Mesothelial cell of epicardium (in vitro differentiated cells): Measurements from ENCODE around the gene VAPB. TPM values are rescaled to one million over a fixed set of nuclear protein-coding genes. Genes with fewer than 3 reads are reported as not detected.

Source experiments
- DNase-seq, 2 experiments: peaks; one replicate each; pipeline ENCODE4 v3.0.0; 2021; ENCODE audit warnings: low spot score in 2 of 2; ENCODE audit not compliant: unreplicated experiment in 2 of 2
- H3K27ac Mint-ChIP-seq: 2 replicates; pipeline ENCODE4 v1.8.0; 2021; ENCODE audit warnings: mixed read lengths
- H3K27me3 Mint-ChIP-seq: 2 replicates; pipeline ENCODE4 v1.8.0; 2021; ENCODE audit warnings: low read depth, mixed read lengths
- H3K36me3 Mint-ChIP-seq: 2 replicates; pipeline ENCODE4 v1.8.0; 2021; ENCODE audit warnings: mixed read lengths
- H3K4me1 Mint-ChIP-seq: 2 replicates; pipeline ENCODE4 v1.8.0; 2021; ENCODE audit warnings: mixed read lengths
- H3K4me3 Mint-ChIP-seq: 2 replicates; pipeline ENCODE4 v1.8.0; 2021; ENCODE audit warnings: mild to moderate bottlenecking, moderate library complexity, mixed read lengths
- H3K9me3 Mint-ChIP-seq: 2 replicates; pipeline ENCODE4 v1.8.0; 2021; ENCODE audit warnings: mixed read lengths
- total RNA-seq: library from RNA; stranded (reverse); gene quantifications from 3 replicates; pipeline ENCODE4 v1.2.1, GENCODE V29; 2021
- TF ChIP-seq, protein P1 (sequence below): fragments of 200-600 bp; sonication (generic); IDR thresholded peaks from one replicate; pipeline ENCODE4 v1.5.0; 2021; ENCODE audit warnings: antibody characterized with exemption; ENCODE audit not compliant: unreplicated experiment

VAPB gene
- total RNA-seq, 1 donor from 2014 or later: 52.9 TPM

DNA sequence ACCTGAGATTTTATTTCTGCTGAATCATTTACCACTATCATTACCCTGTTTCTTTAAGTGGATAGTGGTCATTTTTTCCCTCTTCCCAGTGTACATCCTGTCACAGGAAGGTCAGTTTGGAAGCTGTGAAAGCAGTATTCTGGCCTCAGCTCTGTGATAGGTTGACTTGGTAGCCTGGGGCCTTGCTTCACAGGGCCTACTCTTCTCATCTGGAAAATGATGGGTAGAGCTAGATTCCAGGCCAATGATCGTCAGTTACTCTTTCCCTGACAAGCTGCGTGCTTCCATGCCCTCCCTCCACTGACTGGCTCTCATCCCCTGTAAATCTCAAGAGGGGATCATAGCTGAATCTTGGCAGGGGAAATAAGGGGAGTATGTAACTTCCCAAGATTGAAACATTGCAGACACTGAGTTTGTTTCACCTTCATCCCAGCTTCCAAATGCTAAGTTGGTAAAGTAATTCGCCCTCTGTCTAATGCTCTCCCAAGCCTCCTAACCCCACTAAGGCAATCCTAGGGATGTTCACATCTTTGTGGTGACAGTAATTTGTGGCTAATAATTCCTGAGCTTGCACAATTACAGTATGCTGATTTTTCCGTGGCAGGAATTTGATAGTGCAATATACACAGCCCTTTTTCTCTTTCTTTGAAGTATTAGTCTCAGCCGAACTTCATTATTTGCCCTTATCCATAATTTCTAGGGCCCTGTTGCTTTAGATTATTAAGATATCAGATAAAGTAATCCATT is 51.2 kb downstream of the VAPB start:
- Mint-ChIP-seq H3K9me3 (no peaks in the 10 kb centered on the region), H3K27ac (no peak overlapping the region), H3K4me3 (no peak overlapping the region), H3K4me1 (no peaks in the 10 kb centered on the region), H3K36me3 (peaks cover 32% of the 10 kb centered on the region), H3K27me3 (no peaks in the 10 kb centered on the region)
- no peak for DNase-seq
- TF ChIP-seq, protein P1, sequence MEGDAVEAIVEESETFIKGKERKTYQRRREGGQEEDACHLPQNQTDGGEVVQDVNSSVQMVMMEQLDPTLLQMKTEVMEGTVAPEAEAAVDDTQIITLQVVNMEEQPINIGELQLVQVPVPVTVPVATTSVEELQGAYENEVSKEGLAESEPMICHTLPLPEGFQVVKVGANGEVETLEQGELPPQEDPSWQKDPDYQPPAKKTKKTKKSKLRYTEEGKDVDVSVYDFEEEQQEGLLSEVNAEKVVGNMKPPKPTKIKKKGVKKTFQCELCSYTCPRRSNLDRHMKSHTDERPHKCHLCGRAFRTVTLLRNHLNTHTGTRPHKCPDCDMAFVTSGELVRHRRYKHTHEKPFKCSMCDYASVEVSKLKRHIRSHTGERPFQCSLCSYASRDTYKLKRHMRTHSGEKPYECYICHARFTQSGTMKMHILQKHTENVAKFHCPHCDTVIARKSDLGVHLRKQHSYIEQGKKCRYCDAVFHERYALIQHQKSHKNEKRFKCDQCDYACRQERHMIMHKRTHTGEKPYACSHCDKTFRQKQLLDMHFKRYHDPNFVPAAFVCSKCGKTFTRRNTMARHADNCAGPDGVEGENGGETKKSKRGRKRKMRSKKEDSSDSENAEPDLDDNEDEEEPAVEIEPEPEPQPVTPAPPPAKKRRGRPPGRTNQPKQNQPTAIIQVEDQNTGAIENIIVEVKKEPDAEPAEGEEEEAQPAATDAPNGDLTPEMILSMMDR: no peak

DNA sequence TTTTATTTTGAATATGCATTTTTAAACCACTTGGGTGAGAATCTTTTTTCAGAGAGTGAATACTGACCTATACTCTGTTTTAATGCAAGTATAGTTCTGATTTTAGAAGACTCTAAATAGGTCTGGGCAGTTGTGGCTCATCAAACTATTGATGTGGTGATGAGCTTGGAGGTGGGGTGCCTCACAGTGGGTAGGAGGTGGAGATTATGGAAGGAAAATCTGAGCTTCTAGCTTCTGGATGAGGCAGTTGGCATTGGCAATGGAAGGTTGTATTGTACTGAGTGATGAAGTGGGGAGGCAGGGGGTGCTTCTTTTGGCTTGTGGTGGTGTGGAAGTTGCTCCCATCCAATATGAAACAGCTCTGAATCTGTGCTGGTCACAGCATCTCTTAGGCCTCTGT is 52.7 kb downstream of the VAPB start:
- no peaks in the 10 kb centered on the region for H3K4me1 Mint-ChIP-seq
- TF ChIP-seq, protein P1: no peak
- H3K4me3 Mint-ChIP-seq: no peak overlapping the region
- no peak for DNase-seq
- no peaks in the 10 kb centered on the region for H3K9me3 Mint-ChIP-seq
- peaks cover 29% of the 10 kb centered on the region for H3K36me3 Mint-ChIP-seq
- no peak overlapping the region for H3K27ac Mint-ChIP-seq
- H3K27me3 Mint-ChIP-seq: no peaks in the 10 kb centered on the region

DNA sequence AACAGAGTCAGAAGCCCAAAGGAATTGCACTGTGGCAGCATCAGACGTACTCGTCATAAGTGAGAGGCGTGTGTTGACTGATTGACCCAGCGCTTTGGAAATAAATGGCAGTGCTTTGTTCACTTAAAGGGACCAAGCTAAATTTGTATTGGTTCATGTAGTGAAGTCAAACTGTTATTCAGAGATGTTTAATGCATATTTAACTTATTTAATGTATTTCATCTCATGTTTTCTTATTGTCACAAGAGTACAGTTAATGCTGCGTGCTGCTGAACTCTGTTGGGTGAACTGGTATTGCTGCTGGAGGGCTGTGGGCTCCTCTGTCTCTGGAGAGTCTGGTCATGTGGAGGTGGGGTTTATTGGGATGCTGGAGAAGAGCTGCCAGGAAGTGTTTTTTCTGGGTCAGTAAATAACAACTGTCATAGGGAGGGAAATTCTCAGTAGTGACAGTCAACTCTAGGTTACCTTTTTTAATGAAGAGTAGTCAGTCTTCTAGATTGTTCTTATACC is 55.8 kb downstream of the VAPB start:
- peaks cover 10% of the 10 kb centered on the region for H3K4me1 Mint-ChIP-seq
- no peak for DNase-seq
- H3K27ac Mint-ChIP-seq: no peak overlapping the region
- H3K4me3 Mint-ChIP-seq: no peak overlapping the region
- H3K36me3 Mint-ChIP-seq: peaks cover 23% of the 10 kb centered on the region
- H3K9me3 Mint-ChIP-seq: no peaks in the 10 kb centered on the region
- H3K27me3 Mint-ChIP-seq: no peaks in the 10 kb centered on the region
- TF ChIP-seq, protein P1: no peak

DNA sequence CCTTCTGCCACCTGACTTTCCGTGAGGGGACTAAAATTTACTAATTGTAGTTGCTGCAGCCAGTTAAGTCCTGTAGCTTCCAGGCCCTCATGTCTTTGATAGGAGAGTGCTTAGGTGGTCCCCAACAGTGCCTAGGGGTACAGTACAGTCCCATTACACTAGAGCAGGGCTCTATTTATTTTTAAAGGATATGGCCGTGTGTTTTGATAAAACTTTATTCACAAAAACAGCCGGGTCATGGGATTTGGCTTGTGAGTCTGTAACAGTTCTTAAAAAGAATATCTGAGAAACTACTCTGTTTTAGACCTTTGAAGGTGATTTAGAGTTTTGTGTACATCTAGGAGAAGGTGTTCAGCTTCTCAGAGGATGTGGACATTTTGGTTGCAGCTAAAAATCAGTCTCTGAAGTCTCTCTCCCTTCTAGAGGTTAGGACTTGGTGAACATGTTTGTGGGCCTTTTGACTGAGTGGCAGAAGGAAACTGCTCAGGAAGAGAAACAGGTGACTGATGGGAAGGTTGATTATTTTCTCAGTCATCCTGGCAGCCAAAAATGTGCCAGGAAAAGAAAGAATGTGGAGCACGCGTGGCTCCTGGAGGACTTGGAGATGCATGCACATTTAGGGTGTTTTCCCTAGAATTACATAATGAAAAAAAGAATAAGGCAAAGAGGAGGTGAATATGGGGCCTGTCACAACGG is 57.4 kb downstream of the VAPB start:
- Mint-ChIP-seq H3K4me3 (no peak overlapping the region), H3K27me3 (no peaks in the 10 kb centered on the region), H3K36me3 (peaks cover 21% of the 10 kb centered on the region), H3K27ac (no peak overlapping the region), H3K4me1 (peaks cover 14% of the 10 kb centered on the region), H3K9me3 (no peaks in the 10 kb centered on the region)
- no peak for DNase-seq
- TF ChIP-seq, protein P1: no peak

DNA sequence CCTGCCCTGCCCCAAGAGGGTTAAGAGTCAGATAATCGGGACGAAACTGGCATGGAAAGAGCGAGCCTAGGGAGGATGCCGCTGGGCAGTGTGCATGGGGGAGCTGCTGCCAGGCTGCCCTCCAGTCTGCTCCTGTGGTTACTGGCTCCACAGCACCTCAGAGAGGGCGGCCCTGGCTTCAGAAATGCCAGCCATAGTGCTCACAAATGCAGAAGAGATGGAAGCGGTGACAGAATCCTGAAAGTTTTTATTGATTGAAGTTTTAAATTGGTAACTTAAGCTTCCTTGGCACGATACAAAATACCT is 57.9 kb downstream of the VAPB start:
- H3K27ac Mint-ChIP-seq: no peak overlapping the region
- TF ChIP-seq, protein P1: no peak
- peaks cover 14% of the 10 kb centered on the region for H3K4me1 Mint-ChIP-seq
- no peak overlapping the region for H3K4me3 Mint-ChIP-seq
- H3K27me3 Mint-ChIP-seq: no peaks in the 10 kb centered on the region
- H3K36me3 Mint-ChIP-seq: peaks cover 21% of the 10 kb centered on the region
- H3K9me3 Mint-ChIP-seq: no peaks in the 10 kb centered on the region
- DNase-seq: no peak
